ENCODE measurements around the gene MYO5C. TPM values are rescaled to one million over a fixed set of nuclear protein-coding genes. Genes with fewer than 3 reads are reported as not detected.

MYO5C gene
- polyA plus RNA-seq, 12 donors, result 5.4 to 13.2 (median 8.0) TPM; not detected in 1

GRCh38 chr15:52213206-52213605 lies 82.4 kb downstream of the MYO5C start:
- DNase-seq, result no peak

GRCh38 chr15:52208306-52208946 lies 87.2 kb downstream of the MYO5C start:
- DNase-seq, result no peak

- no peak for DNase-seq
Observed at GRCh38 chr15:52207191-52207590, 88.4 kb downstream of the MYO5C start.

DNA sequence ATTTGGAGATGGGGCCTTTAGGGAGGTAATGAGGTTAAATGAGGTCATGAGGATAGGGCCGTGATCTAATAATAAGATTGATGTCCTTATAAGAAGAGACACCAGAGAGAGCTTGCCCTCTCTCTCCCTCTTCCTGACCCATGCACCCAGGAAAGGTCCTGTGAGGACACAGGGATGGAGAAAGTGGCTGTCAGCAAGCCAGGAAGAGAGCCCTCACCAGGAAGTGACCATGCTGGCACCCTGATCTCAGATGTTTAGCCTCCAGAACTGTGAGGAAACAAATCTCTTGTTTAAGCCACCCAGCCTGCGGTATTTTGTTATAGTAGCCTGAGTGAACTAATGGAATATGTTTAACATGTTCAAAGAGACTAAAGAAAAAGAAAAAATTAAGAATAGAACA lies 89.2 kb downstream of the MYO5C start:
- no peak for DNase-seq

GRCh38 chr15:52204657-52205056 lies 90.9 kb downstream of the MYO5C start:
- no peak for DNase-seq

DNA sequence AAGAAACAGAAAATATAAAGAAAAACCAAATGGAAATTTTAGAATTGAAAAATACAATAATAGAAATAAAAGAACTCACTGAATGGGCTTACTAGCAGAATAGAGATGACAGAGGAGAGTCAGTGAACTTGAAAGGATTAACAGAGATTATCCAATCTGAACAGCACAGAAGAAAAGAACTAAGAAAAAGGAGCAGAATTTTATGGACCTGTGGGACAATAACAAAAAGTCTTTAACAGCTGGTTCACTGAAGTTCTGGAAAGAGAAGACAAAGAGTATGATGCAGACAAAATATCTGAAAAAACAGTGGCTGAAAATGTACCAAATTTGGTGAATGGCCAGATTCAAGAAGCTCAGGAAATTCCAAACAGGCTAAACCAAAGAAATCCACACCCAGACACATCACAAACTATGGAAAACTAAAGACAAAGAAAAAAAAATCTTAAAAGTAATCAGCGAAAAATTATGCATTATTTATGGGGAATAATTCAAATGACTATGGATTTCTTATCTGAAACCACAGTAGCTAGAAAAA lies 94.7 kb downstream of the MYO5C start:
- DNase-seq, result no peak

GRCh38 chr15:52199271-52199670 lies 96.3 kb downstream of the MYO5C start:
- no peak for DNase-seq

- no peak for DNase-seq
Observed at GRCh38 chr15:52196891-52197290, 98.7 kb downstream of the MYO5C start.

DNA sequence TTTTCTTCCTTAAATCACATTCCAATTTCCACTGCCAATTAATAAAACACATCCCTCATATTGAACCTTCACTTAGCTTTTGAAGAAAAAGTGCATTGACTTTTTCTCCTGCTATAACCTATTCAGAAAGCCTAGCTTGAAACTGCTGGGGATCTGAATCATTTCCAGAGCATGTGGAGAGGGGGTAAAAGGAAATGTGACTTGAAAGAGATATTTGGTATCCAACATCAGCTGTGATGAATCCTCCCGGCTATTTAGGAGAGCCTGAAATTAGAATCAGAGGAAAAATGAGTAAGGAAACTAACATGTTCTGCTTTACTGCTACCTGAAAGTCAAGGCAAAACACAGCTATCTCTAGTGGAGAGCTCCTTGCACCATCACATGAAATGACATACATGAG lies 101.8 kb downstream of the MYO5C start:
- DNase-seq, result no peak

- no peak for DNase-seq
Observed at GRCh38 chr15:52193321-52193720, 102.3 kb downstream of the MYO5C start.

DNA sequence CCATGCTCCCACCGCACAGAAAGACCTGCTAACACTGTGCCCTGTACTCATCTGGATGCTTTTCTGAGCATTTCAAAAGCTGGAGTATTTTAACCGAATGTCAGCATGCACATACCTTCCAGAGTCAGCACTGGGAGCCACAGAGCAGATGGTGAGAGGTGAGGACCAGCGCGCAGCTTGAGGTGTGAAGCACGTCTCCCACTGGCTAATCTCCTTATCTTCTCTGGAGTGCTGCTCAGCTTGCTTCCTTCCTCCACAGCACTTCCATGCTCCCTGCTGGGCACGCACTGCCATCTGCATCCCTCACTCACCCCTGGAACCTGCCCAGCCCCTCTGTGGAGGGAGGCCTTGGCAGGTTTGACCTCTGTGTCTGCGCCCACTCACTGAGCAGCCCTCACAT lies 104.4 kb downstream of the MYO5C start, which contains the start of gene GNB5:
Gene GNB5 (minus strand): TSS at position 186 of the 400 bp plus-strand sequence. CDS start 6,716 bp downstream, outside the sequence.
- DNase-seq, result no peak

GRCh38 chr15:52186651-52187486 lies 108.7 kb downstream of the MYO5C start:
- no peak for DNase-seq

- no peak for DNase-seq
Observed at GRCh38 chr15:52185151-52185561, 110.4 kb downstream of the MYO5C start.

DNA sequence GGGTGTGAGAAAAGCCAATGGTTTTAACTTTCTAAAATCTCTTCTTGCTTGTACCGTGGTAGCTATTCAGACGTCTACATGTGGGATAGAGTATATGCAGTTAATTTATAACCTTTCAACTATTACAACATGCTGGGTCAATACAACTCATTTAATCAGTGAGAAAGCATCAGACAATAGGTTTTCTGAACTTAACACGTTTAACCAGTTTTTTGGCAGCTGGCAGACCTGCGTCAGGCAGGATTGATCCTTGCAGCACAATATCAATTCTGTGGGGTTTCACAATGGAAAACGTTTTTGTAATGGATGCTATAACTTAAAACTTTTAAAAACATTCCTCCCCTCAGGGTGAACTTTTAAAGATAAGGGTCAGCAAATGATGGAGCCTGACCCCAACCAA lies 110.9 kb downstream of the MYO5C start:
- no peak for DNase-seq

GRCh38 chr15:52183562-52184173 lies 111.9 kb downstream of the MYO5C start:
- no peak for DNase-seq

DNA sequence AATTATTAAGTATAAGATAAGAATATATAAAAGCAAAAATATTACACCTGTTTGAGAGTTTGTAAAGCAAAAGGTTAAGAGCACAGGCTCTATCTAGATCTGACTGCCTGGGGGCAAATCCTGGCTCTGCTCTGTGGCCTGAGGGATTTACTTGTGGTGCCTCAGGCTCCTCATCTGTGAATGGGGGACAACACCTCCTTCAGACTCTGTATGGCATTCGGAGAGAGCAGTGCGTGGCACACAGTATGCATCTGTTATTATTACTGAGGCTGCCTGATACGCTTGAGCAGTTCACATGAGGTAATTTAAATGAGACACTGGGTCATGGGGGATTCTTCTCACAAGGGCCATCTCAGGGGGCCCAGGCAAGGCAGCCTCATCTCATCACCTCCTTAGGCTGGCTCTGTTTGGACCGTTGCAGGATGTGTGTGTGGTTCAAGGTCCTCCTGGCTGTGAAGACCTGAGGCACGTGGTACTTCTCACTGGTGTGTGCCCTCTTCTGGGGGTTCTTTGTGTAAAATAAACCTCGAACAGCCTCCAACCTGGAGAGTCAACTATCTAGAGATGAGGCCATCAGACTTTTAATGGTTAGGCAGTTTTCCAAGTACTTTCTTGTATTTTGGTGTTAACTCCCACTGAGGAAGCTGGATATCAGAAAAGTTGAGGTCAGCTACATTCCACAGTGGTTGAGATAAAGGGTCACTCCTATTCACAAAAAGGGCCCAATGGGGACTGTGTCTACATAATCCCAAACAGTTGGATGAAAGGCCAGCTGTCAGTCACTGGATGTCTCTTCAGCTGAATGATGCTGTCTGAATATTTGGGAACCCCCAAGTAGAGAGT lies 113.4 kb downstream of the MYO5C start:
- DNase-seq, result no peak

GRCh38 chr15:52180851-52181450 lies 114.7 kb downstream of the MYO5C start:
- DNase-seq, result no peak

DNA sequence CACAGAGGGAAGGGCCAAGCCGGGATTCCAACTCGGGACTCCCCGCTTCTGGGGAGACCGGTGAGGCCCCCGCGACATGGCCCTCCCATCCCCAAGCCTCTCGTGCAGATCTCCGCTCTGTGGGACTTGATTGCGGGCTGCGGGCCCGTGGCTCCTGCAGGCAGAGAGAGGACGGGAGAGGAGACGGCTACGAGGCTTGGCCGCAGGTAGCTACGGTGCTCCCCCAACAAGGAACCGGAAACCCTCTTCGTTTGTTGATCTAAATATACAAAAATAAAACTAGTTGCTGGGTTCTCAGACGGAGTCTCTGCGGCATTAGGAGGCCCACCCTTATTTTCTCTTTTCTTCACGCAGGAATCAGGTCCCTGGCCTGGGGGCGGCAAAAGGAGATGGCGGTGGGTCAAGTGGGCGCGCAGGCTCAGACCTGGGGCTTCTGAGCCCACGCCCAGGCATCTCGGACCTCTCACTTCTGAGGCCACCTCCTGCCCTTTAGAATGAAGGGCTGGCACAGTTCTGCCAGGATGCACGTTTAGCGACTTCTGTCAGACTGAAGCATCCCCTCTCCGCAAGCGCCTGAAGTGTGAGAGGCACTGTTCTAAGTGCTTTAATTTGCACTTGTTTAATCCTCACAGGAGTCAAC lies 115.3 kb downstream of the MYO5C start:
- no peak for DNase-seq

GRCh38 chr15:52179278-52180195 lies 116.1 kb downstream of the MYO5C start:
- peak; percentile 82 for DNase-seq
